NCI-H2107 treated with DMSO at 0.1 percent for 48 hours (cell line): Measurements from ENCODE around the gene ZC3H4.

Experiments used
- DNase-seq: peaks from one replicate; lab custom pipeline; 2025; ENCODE audit not compliant: unreplicated experiment; lab: John Stamatoyannopoulos, UW

ZC3H4 gene

GRCh38 chr19:47134545-47134944, 21.0 kb upstream of the ZC3H4 start:
- no peak for DNase-seq

- DNase-seq: no peak
These were observed 19.5 kb upstream of the ZC3H4 start for GRCh38 chr19:47133021-47133471.

- DNase-seq: no peak
These were observed 18.7 kb upstream of the ZC3H4 start for GRCh38 chr19:47132194-47132852.

- DNase-seq: peak; percentile 94
These were observed 17.1 kb upstream of the ZC3H4 start, which contains the start of gene SAE1 for GRCh38 chr19:47130589-47131227. TSS of gene SAE1 (plus strand) at chr19:47130835. CDS start at chr19:47130931, 96 bp downstream.

- DNase-seq: no peak
These were observed 16.6 kb upstream of the ZC3H4 start for GRCh38 chr19:47130120-47130588.

- no peak for DNase-seq
These were observed 16.0 kb upstream of the ZC3H4 start for GRCh38 chr19:47129579-47129978.

GRCh38 chr19:47125669-47125938, 12.0 kb upstream of the ZC3H4 start:
- DNase-seq: no peak

GRCh38 chr19:47124937-47125668, 11.5 kb upstream of the ZC3H4 start:
- DNase-seq: peak; percentile 70

- no peak for DNase-seq
These were observed 9.8 kb upstream of the ZC3H4 start for GRCh38 chr19:47123406-47123805.

- no peak for DNase-seq
These were observed 9.1 kb upstream of the ZC3H4 start for GRCh38 chr19:47122359-47123335.

GRCh38 chr19:47120470-47121067, 7.0 kb upstream of the ZC3H4 start:
- DNase-seq: no peak

- DNase-seq: no peak
These were observed 475 bp upstream of the ZC3H4 start for GRCh38 chr19:47113850-47114651.

- DNase-seq: peak; percentile 42
These were observed 1.2 kb downstream of the ZC3H4 start for GRCh38 chr19:47112166-47112996.

GRCh38 chr19:47111682-47112165, 1.9 kb downstream of the ZC3H4 start:
- DNase-seq: no peak

- no peak for DNase-seq
These were observed 2.5 kb downstream of the ZC3H4 start for GRCh38 chr19:47111006-47111621.

GRCh38 chr19:47110521-47111005, 3.0 kb downstream of the ZC3H4 start:
- DNase-seq: peak; percentile 59

GRCh38 chr19:47109541-47110375, 3.8 kb downstream of the ZC3H4 start:
- peak; percentile 48 for DNase-seq
